Stimulated activated CD8-positive, alpha-beta memory T cell treated with anti-CD3 and anti-CD28 coated beads, Interleukin-4, amount 100 ng/mL, for 1 hour (primary cell): ENCODE data around the gene TMC3.
"Not testable (repeated sequence)": the region's sequence is repeated elsewhere in the genome, so short reads cannot be mapped to it uniquely, and the experiment has no call there.

Experiments
- DNase-seq, 2 donors: peaks; one replicate each; pipeline ENCODE4 v3.0.0-alpha.2; 2020; ENCODE audit warnings: low read depth in 2 of 2, low spot score in 1 of 2

TMC3 gene

DNA sequence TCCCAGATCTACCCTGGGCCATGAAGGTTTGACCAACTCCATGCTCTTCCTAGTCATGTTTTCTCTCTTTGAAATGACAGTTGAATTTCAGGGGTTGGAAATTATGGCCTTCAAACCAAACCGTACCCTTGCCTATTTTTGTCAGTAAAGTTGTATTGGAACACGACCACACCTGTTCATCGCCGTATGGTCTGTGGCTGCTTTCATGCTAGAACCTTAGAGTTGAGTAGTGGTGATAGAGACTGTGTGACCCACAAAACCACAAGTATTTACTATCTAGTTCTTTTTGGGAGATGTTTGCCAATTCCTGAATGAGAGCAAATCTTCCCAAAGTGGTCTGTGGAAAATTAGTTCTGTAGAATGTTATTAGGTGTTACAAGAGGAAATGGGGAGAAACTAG lies 26.1 kb downstream of the TMC3 start:
- no peak for DNase-seq

DNA sequence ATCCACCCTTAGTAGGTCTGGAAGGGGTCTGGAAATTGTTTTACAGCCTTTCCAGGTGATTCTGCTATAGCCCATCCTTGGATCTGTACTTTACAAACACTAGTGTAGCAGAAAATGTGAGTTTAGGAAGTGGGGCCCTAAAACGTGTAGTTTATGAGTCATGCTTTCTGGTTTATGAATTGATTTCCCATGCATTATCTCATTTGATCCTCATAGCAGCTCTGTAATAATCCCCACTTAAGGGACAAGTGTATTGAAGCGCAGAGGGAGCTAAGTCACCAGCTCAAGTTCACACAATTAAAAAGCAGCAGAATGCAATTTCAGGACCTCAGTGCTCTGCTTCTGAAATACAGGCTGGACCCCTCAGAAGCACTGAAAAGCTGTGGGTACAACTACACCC lies 27.4 kb downstream of the TMC3 start:
- DNase-seq, result no peak

GRCh38 chr15:81343371-81343770 lies 30.6 kb downstream of the TMC3 start:
- no peak for DNase-seq

- DNase-seq, result no peak
These were observed 32.7 kb downstream of the TMC3 start for GRCh38 chr15:81341351-81341750.

GRCh38 chr15:81339851-81340250 lies 34.2 kb downstream of the TMC3 start:
- no peak for DNase-seq

GRCh38 chr15:81339321-81339720 lies 34.7 kb downstream of the TMC3 start:
- no peak for DNase-seq

GRCh38 chr15:81338170-81339007 lies 35.6 kb downstream of the TMC3 start:
- DNase-seq, result no peak

DNA sequence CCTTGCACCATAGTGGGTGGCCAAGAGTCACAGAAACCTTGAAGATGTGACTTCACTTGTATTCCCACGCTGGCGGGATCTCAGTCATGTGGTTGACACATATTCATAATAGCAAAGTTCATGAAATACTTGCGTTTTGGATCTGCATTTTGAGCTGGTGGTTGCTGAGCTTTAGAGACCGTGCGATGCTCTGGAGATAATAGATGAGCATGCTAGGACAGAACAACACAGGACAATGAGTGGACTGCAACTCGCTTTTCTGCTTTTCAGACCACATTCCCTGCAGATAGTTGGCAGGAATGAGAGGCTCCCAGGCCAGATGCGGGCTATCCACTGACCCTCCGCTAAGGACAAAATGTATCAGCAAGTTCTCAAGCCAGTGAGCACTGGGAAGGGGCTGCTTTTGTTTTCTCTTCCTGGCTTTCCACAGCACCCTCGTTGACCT lies 36.3 kb downstream of the TMC3 start:
- no peak for DNase-seq

DNA sequence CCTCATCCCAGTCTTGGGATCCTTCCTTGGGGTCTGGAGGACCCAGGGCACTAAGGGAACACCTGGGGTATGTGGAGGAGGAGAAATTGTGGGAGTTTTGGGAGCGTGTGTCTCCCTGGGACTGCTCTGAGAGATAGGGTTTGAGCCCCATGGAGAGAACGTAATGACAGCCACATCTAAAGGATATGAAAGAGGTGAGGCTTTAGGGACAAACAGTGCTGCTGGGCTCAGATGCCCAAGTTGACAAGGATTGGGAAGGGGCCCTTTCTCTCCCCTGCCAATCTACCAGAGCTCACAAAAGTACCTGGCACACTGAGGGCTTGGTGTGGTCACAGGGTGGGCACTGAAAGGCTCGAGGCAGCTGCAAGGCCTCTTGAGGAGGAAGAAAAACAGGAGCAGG lies 36.8 kb downstream of the TMC3 start:
- no peak for DNase-seq

- DNase-seq, result peak in 1 of 2 donors; percentile 22
These were observed 37.4 kb downstream of the TMC3 start for GRCh38 chr15:81336568-81336967.

- no peak for DNase-seq
These were observed 38.4 kb downstream of the TMC3 start for GRCh38 chr15:81335631-81336030.

- no peak for DNase-seq
These were observed 39.1 kb downstream of the TMC3 start for GRCh38 chr15:81334768-81335435.

DNA sequence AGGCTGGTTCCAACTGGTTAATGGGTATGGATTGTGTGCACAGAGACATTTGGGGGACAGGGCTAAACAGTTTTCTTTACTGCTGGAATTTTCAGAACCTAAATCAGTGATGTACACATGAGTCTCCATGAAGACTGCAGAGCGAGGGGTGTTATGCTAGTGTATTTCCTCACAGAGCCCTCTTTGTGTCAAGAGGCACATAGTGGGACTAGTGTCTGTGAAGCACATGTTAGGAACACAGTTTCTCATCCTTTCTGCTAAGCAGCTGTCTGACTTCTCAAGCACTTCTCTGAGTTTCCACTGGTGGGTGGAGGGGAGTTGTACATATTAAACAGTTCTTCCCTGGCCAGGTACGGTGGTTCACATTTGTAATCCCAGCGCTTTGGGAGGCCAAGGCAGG lies 40.6 kb downstream of the TMC3 start:
- no peak for DNase-seq

- DNase-seq, result no peak
These were observed 41.7 kb downstream of the TMC3 start for GRCh38 chr15:81332326-81332725.

- DNase-seq, result no peak
These were observed 42.4 kb downstream of the TMC3 start for GRCh38 chr15:81331600-81331999.

DNA sequence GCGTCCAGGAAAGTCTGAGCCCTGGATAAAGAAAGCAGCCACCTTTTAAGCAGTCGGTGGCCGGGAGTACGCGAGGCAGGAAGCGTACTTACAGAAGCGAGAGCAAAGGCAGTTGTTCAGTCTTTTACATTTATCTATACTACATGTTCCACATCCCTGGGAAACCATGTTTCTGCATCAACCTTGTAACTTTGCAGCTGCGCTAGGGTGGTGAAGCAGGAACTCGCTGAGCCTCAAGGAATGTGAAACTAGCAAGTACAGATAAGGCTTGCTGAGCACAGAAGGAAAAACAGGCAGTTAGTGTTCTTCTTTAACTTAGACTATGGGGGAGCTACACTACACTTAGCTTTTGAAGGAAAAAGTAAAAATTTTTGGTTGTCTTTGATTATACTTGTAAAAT lies 42.9 kb downstream of the TMC3 start:
- DNase-seq, result not testable (repeated sequence)

DNA sequence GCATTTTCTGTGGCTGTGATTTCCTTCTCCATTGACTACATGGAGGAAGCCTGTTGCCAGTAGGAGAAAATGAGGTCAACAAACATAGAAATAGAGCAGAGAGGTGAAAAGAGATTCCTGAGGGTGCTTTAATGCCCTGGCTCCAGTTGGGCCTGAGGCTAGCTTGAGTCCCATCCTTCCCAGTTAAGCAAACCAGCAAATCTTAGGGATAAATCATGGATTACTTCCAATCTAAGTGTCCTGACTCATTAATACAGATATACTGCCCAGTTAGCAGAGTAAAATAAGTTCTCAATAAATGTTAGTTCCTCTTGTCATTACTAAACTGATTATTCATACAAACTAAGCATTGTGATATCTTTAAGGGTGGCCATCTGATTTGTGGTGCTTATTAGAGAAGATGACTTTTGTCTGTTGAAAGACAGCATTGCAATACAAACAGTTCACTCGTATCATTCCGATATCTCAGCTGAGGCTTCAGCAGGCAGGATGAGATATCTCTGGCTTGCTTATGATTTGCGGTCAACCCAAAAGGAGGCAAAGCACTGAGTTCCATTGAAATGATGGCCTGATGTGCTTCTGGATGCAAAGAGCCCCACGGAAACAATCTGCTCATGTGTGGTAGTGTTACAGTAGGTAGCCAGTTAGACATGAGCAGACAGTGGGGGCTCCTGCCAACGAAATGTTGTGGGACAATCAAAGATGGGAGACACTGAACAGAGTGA lies 43.5 kb downstream of the TMC3 start:
- DNase-seq, result no peak

DNA sequence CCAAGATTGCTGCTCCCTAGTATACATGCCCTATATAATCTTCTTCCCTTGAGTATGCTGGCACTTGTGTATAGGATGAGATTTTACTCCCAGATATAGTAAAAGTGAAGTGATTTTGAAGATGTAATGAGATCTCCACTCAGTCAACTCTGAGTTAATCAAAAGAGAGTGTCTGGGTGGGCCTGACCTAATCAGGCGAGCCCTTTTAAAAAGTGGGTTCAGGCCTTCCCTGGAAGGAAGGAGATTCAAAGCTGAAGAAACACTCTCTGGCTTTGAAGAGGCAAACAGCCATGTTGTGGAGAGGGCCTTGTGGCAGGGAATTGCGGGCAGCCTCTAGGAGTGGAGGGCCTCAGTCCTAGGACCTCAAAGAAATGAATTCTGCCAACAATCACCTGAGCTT lies 44.6 kb downstream of the TMC3 start:
- DNase-seq, result no peak

DNA sequence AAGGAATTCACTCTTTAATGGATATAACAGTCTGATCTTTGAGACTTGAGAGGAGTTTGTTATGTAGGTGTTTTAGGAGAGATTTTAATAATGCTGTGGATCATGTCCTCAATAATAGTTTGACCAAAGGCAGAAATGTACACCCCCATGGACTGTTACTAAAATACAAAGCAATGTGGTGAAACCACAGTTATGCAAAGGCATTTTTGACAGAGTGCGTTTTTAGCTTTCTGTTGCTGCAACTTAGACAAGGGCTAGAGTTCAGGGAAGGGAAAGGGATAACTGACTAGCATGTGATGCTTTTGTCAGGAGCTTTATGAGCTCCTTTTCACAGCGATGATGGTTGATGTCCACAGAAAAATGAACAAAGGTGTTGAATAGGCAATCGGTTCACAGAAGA lies 46.5 kb downstream of the TMC3 start:
- DNase-seq, result no peak

DNA sequence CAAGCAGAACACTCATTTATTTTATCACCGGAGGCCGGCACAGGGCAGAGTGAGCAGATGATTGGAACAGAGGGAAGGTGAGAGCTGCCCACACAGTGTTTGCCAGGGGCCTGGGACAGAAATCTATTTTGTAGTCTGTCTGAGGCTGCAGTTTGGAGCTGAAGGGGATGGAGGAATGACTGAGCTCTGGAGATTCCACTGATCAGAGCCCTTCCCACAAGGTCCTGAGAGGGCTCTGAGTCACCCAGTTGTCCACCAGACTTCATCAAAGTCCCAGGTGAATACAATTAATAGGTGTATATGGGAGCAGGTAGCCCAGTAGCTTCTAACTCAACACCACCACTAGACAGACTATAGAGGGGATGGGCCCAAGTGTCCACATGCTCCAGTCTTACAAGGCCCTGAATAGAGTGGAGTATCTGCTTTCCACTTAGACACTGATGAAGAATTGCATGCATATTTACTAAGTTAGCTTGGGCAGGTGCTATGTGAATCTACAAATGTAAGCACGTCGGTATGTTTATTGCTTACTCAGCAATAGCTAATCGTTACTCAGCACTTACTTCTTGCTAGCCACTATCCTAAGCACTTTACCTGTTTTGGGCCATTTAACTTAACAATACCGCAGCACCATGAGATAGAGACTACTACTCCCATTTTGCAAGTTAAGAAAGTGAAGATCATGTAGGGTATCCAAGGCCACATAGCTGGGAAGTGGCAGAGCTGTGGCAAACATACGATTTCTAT lies 47.4 kb downstream of the TMC3 start:
- DNase-seq, result no peak
